Colonic mucosa (tissue), 4 donors: ENCODE measurements around the gene WWOX. TPM values are rescaled to one million over a fixed set of nuclear protein-coding genes. Genes with fewer than 3 reads are reported as not detected.
A peak's percentile ranks its signal among the peaks of the same experiment; 100 is the strongest.

Experiments used
- DNase-seq: peaks from one replicate; pipeline ENCODE4 v3.0.0-alpha.2; 2020
- H3K27ac ChIP-seq: fragments of 200-600 bp; one replicate; pipeline ENCODE4 v1.8.0; 2021
- H3K27me3 ChIP-seq: fragments of 200-600 bp; one replicate; pipeline ENCODE4 v1.8.0; 2021
- H3K36me3 ChIP-seq: fragments of 200-600 bp; one replicate; pipeline ENCODE4 v1.8.0; 2021
- H3K4me1 ChIP-seq: fragments of 200-600 bp; one replicate; pipeline ENCODE4 v1.8.0; 2021; ENCODE audit warnings: mild to moderate bottlenecking
- H3K4me3 ChIP-seq: fragments of 200-600 bp; one replicate; pipeline ENCODE4 v1.8.0; 2021
- H3K9ac ChIP-seq, 2 donors: one replicate each; pipeline ENCODE4 v1.7.0; 2013; ENCODE audit warnings: control low read depth in 2 of 2, low read depth in 2 of 2, low read length in 2 of 2
- H3K9me3 ChIP-seq: fragments of 200-600 bp; one replicate; pipeline ENCODE4 v1.8.0; 2021
- intact Hi-C: fragments of 100-400 bp; cut with DNase I; formaldehyde crosslinking; loops from one replicate; pipeline ENCODE4 v1.14.1; 2022
- total RNA-seq, 2 donors: library from RNA; stranded (reverse); fragmentation: NEBNext Ultra II Directional in 1 of 2; extraction: Animal tissue kit (Norgen Biotek cat#: 25700) in 1 of 2; gene quantifications; one replicate each; pipeline ENCODE4 v1.2.1, GENCODE V29; 2021
- TF ChIP-seq, protein P1 (sequence below): fragments of 200-600 bp; IDR thresholded peaks from one replicate; pipeline ENCODE4 v1.8.0; 2022; ENCODE audit warnings: antibody characterized with exemption, mild to moderate bottlenecking
- donor health status: healthy.
- donor health status: DM: no; HTN: no; CAD: no.
- donor health status: DM: no; HTN: no; CAD: no.

The WWOX gene
- total RNA-seq, 2 donors from 2014 or later: 7.2 to 11.0 TPM

DNA sequence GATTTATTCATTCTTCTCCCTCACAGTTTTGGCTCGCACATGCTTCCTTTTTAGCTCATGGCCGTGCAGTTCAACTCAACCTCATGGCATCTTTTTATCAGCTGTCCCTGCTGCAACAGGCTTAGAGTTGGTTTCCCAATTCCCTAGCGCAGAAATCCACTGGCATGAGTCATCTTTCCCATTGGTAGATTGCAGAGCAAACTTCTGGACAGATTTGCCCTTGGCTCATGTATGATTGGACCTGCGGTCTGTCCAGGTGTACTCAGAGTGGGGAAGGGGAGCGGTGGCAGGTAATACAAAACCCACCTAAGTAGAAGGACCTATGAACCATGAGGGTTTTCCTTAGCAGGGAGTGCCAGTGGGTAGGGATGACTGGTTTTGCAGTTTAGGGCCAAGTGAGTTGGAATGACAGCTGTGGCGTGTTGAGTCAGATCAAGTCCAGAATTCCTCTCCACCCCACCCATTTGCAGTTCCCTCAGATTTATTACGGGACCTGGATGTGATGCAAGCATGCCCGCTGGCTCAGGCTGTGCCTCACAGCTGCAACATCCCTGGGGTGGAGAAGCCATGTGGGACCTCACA, 584.7 kb downstream of the WWOX start:
- Histone ChIP-seq H3K9me3 (no peaks in the 10 kb centered on the region), H3K27ac (no peak overlapping the region), H3K4me3 (no peak overlapping the region), H3K4me1 (no peaks in the 10 kb centered on the region), H3K9ac (no peak overlapping the region), H3K36me3 (no peaks in the 10 kb centered on the region), H3K27me3 (no peaks in the 10 kb centered on the region)
- peak; percentile 30 for DNase-seq
- intact Hi-C loops: no loop called here
- TF ChIP-seq, protein P1, sequence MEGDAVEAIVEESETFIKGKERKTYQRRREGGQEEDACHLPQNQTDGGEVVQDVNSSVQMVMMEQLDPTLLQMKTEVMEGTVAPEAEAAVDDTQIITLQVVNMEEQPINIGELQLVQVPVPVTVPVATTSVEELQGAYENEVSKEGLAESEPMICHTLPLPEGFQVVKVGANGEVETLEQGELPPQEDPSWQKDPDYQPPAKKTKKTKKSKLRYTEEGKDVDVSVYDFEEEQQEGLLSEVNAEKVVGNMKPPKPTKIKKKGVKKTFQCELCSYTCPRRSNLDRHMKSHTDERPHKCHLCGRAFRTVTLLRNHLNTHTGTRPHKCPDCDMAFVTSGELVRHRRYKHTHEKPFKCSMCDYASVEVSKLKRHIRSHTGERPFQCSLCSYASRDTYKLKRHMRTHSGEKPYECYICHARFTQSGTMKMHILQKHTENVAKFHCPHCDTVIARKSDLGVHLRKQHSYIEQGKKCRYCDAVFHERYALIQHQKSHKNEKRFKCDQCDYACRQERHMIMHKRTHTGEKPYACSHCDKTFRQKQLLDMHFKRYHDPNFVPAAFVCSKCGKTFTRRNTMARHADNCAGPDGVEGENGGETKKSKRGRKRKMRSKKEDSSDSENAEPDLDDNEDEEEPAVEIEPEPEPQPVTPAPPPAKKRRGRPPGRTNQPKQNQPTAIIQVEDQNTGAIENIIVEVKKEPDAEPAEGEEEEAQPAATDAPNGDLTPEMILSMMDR: no peak

DNA sequence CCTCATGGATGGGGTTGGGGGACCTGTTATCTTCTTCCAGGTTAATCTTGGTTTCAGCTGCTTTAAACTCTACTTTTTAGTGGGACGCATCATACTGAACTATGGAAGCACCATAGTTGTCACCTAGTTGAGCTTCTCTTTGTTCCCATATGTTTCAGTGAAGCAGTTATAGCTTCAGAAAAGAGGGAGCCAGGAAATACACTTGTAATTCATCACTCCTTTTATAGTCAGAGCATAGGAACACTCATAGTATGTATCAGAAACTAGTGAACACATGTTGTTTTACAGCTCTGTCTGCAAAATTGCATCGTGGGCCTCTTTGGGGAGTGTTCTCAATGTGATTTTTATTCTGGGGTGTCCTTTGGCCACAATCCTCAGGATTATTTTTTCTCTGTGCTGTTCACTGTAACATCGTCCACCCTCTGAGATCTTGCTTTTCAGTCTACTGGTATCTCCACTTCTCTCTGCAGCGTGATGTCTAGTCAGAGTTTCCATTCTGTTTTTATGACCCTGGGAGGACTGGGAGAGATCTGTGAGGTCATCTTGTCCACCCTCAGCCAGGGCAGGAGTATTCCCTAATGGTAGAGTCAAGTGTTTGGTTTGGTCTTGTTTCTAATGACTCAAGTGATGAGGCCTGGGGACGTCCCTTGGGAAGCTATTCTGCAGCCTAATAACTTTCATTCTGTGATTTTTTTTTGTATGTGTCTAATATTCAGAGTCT, 585.4 kb downstream of the WWOX start:
- no peaks in the 10 kb centered on the region for H3K27me3 ChIP-seq
- no peaks in the 10 kb centered on the region for H3K9me3 ChIP-seq
- no peaks in the 10 kb centered on the region for H3K36me3 ChIP-seq
- H3K4me1 ChIP-seq: no peaks in the 10 kb centered on the region
- intact Hi-C loops: no loop called here
- H3K4me3 ChIP-seq: no peak overlapping the region
- TF ChIP-seq, protein P1: no peak
- H3K27ac ChIP-seq: no peak overlapping the region
- DNase-seq: no peak
- no peak overlapping the region for H3K9ac ChIP-seq

DNA sequence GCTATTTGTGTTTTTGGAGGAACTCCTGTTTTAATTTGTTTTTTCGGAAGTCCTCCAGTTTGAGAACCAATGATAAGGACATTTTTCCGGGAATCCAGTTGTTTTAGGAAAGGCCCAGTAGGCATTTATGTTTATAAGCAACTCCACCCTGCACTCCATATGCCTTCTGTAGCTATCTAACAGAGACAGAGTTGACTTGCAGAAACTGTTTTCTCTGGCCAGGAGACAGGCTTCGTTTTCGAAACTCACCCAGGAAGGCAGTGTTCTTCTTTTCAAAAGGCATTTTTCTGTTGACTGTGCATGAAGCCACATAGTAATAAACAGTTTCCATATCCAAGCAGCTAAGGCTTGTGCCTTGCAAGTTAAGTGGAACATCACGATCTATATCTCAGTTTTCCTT, 587.1 kb downstream of the WWOX start:
- TF ChIP-seq, protein P1: no peak
- no peak overlapping the region for H3K27ac ChIP-seq
- no peak overlapping the region for H3K9ac ChIP-seq
- no peaks in the 10 kb centered on the region for H3K4me1 ChIP-seq
- no peaks in the 10 kb centered on the region for H3K9me3 ChIP-seq
- H3K27me3 ChIP-seq: no peaks in the 10 kb centered on the region
- no peaks in the 10 kb centered on the region for H3K36me3 ChIP-seq
- intact Hi-C loops: no loop called here
- no peak overlapping the region for H3K4me3 ChIP-seq
- DNase-seq: no peak

DNA sequence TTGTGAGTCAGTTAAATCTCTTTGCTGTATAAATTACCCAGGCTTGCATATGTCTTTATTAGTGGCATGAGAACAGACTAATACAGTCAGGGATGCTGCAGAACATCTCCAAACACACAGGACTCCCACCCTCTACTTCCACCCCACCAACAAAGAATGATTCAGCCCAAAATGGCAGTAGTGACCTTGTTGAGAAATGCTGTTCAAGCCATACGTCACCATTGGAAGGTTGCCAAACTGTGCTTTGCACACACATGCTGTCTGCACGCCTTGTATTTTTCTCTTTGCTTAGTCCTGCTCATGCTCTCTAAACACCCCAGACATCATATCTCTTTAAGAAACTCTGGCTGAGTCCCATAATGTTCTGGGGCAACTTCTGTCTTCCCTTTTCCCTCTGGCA, 589.6 kb downstream of the WWOX start:
- Histone ChIP-seq H3K9me3 (no peaks in the 10 kb centered on the region), H3K27ac (no peak overlapping the region), H3K9ac (no peak overlapping the region), H3K27me3 (no peaks in the 10 kb centered on the region), H3K4me3 (no peak overlapping the region), H3K36me3 (no peaks in the 10 kb centered on the region), H3K4me1 (no peaks in the 10 kb centered on the region)
- TF ChIP-seq, protein P1: no peak
- DNase-seq: no peak
- intact Hi-C loops: no loop called here

DNA sequence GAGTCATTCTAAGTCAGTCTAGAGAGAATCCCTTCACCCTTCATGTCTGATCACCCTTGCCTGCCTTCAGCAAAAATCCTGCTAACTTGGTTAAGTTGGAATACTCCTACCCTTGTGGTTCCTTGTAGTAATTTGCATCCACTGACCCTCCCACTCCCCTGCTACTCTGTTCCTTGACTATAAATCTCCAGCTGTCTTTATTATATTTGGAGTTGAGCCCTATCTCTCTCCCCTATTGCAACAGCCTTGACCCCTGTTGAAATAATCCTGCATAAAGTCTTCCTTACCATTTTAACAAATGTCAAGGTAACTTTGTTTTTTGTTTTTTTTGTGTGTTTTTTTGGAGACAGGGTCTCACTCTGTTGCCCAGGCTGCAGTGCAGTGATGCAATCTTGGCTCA, 590.1 kb downstream of the WWOX start:
- Histone ChIP-seq H3K9me3 (no peaks in the 10 kb centered on the region), H3K27ac (no peak overlapping the region), H3K36me3 (no peaks in the 10 kb centered on the region), H3K27me3 (no peaks in the 10 kb centered on the region), H3K9ac (no peak overlapping the region), H3K4me1 (no peaks in the 10 kb centered on the region), H3K4me3 (no peak overlapping the region)
- intact Hi-C loops: no loop called here
- no peak for DNase-seq
- TF ChIP-seq, protein P1: no peak
